ES-I3 (cell line): ENCODE results near the gene RNF5.
"Not testable (repeated sequence)": the region's sequence is repeated elsewhere in the genome, so short reads cannot be mapped to it uniquely, and the experiment has no call there.

ENCODE experiments used
- H3K36me3 ChIP-seq: 2 replicates; pipeline ENCODE4 v1.6.1; 2013; ENCODE audit warnings: mild to moderate bottlenecking, low read length, control low read depth, moderate library complexity; ENCODE audit not compliant: insufficient read depth
- H3K4me1 ChIP-seq: 2 replicates; pipeline ENCODE4 v1.6.1; 2013; ENCODE audit warnings: mild to moderate bottlenecking, control low read depth, low read length; ENCODE audit not compliant: insufficient read depth
- H3K9ac ChIP-seq: 2 replicates; pipeline ENCODE4 v1.6.1; 2013; ENCODE audit warnings: low read depth, mild to moderate bottlenecking, low read length, moderate library complexity
- H3K9me3 ChIP-seq: 2 replicates; pipeline ENCODE4 v1.6.1; 2013; ENCODE audit warnings: mild to moderate bottlenecking, low read length, moderate library complexity; ENCODE audit not compliant: control insufficient read depth, insufficient read depth

RNF5 gene

DNA sequence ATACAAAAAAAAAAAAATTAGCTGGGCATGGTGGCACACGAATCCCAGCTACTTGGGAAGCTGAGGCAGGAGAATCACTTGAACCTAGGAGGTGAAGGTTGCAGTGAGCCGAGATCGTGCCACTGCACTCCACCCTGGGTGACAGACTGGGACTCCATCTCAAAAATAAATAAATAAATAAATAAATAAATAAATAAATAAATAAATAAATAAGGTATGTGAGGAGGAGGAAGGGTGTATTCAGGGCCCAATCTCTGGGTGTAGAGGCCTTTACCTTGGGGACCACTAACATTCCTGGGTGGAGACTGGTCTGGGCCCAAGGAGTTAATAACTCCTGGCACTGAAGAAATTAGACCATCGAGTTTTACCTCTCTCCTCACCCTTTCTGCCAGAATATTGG lies 33.2 kb downstream of the RNF5 start:
- not testable (repeated sequence) for H3K9me3 ChIP-seq, H3K9ac ChIP-seq, H3K36me3 ChIP-seq, H3K4me1 ChIP-seq

DNA sequence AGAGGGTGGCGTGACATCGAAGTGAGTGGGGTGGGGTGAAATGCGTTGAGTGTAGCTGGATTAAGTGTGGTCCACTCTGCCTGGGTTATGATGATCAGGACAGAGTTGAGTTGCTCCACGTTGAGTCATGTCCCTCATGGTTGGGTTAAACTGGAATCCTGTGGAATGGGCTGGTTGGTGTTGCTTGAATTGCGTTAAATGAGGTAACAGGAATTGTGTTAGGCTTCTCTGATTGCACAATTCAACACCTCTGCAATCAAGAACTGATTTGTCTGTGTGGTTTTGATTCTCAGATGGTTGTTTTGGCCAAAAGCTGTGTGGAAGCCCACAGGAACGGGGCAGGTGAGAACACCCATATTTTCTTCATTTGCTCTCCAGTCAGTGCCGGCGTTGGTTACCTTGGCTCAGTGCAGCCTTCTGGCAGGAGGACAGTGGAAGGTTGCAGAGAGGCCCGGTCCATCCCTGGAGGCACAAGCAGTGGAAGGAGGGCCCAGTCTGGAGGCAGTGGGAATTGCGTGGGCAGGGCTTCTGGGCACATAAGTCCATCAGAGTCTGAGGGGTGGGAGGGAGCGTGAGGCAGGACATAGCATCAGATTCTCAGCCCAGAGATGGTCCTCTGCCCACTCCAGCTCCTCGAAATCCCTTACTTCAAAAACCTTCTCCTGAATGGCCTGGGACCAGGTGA lies 34.0 kb downstream of the RNF5 start:
- Histone ChIP-seq H3K9me3 (no peaks in the 10 kb centered on the region), H3K9ac (no peak overlapping the region), H3K4me1 (no peaks in the 10 kb centered on the region), H3K36me3 (no peaks in the 10 kb centered on the region)

- no peaks in the 10 kb centered on the region for H3K4me1 ChIP-seq
- no peak overlapping the region for H3K9ac ChIP-seq
- H3K9me3 ChIP-seq: no peaks in the 10 kb centered on the region
- no peaks in the 10 kb centered on the region for H3K36me3 ChIP-seq
These were observed 35.4 kb downstream of the RNF5 start for GRCh38 chr6:32213649-32214048.

DNA sequence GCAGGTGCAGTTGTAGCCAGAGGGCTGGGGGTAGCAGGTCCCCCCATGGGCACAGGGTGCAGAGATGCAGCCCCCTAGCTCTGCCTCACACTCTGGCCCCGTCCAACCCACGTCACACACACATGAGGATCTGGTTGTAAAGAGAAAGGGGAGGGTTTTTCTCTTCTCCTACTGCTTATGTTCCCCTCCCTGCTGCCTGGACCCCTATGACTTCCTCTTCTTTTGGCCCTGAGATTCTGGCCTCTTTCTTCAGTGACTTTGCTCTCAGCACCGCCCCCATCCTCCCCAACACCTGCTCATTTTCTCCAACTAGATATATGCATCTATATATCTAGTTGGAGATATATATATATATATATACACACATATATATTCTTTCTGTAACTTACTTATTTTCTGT lies 35.9 kb downstream of the RNF5 start:
- Histone ChIP-seq H3K9ac (no peak overlapping the region), H3K9me3 (no peaks in the 10 kb centered on the region), H3K4me1 (no peaks in the 10 kb centered on the region), H3K36me3 (no peaks in the 10 kb centered on the region)

DNA sequence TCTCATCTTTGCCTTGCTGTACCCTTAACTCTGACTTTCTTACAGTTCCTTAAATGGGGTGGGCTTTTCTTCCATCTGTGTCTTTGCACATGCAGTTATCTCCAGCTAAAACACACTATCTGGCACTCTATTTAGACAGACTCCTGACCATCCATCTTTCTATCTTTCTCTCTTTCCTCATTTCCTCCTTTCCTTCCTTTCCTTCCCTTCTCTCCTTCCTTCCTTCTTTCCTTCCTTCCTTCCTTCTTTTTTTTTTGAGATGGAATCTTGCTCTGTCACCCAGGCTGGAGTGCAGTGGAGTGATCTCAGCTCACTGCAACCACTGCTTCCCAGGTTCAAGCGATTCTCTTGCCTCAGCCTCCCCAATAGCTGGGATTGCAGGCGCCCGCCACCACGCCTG lies 37.4 kb downstream of the RNF5 start:
- H3K9me3 ChIP-seq: no peaks in the 10 kb centered on the region
- no peaks in the 10 kb centered on the region for H3K36me3 ChIP-seq
- H3K4me1 ChIP-seq: no peaks in the 10 kb centered on the region
- H3K9ac ChIP-seq: no peak overlapping the region

- no peaks in the 10 kb centered on the region for H3K36me3 ChIP-seq
- no peaks in the 10 kb centered on the region for H3K9me3 ChIP-seq
- H3K4me1 ChIP-seq: no peaks in the 10 kb centered on the region
- no peak overlapping the region for H3K9ac ChIP-seq
These were observed 38.1 kb downstream of the RNF5 start for GRCh38 chr6:32216285-32216684.

- no peaks in the 10 kb centered on the region for H3K9me3 ChIP-seq
- no peaks in the 10 kb centered on the region for H3K4me1 ChIP-seq
These were observed 38.8 kb downstream of the RNF5 start for GRCh38 chr6:32216998-32217397.

GRCh38 chr6:32218167-32218566 lies 40.0 kb downstream of the RNF5 start:
- no peaks in the 10 kb centered on the region for H3K9me3 ChIP-seq
- H3K9ac ChIP-seq: no peak overlapping the region
- no peaks in the 10 kb centered on the region for H3K36me3 ChIP-seq
- peaks cover 4% of the 10 kb centered on the region; the same call in 1 of the 2 replicates for H3K4me1 ChIP-seq

More at GRCh38 chr6:32216998-32217397, 38.8 kb downstream of the RNF5 start:
- Histone ChIP-seq H3K9ac (no peak overlapping the region), H3K36me3 (no peaks in the 10 kb centered on the region)

GRCh38 chr6:32220021-32220420 lies 41.8 kb downstream of the RNF5 start:
- H3K9me3 ChIP-seq: no peaks in the 10 kb centered on the region
- H3K9ac ChIP-seq: no peak overlapping the region
- peaks cover 15% of the 10 kb centered on the region; the same call in 1 of the 2 replicates for H3K4me1 ChIP-seq
- no peaks in the 10 kb centered on the region for H3K36me3 ChIP-seq

- no peaks in the 10 kb centered on the region; the same call in 1 of the 2 replicates for H3K9me3 ChIP-seq
- no peak overlapping the region for H3K9ac ChIP-seq
- H3K36me3 ChIP-seq: no peaks in the 10 kb centered on the region
- peaks cover 15% of the 10 kb centered on the region; the same call in 1 of the 2 replicates for H3K4me1 ChIP-seq
These were observed 44.4 kb downstream of the RNF5 start for GRCh38 chr6:32222333-32223230.

DNA sequence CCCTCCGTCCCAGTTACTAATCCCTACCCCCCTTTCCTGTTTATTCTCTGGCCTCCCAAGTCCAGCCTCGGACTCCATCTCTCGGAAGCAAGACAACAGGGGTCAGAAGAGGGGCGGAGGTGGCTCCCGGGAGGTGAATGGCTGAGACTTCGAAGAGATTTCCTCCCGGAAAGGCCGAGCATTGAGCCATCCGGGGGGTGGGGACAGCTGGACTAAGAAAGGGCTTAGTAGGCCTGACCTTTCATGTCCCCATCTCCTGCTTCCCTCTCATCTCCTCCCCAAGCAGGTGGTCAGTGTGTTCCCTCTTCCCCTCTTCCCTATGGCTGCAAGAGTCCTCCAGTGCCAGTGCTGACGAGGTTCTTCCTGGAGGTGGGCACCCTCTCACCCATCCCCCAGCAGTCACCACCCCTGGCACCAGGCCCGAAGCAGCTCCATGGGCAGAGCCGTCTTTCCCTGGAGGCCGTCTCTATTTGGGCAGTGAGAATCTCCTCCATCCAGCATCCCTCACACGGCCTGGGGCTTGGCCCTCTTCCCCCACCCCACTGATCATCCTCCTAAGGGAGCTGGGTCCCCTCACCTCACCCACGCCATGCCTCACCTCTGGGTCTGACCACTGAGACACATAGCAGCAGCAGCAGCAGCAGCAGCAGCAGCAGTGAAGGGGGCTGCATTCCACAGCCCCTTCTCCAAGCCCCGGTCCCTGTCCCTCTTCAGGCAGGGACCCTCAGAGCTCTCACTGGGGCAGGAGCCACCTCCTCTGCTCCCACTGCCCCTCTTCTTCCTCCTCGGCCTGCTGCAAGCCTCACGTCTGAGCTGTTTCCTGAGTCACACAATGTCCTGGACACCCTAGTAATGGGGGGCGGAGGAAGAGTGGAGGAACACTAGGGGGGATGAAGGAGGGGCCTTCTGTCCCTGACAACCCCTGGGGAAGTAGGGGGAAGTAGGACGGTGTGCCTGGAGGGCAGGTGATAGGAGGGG lies 45.3 kb downstream of the RNF5 start, which contains the start of gene NOTCH4:
Gene NOTCH4 (minus strand): TSS at position 810 of the 978 bp plus-strand sequence. CDS start 139 bp downstream, at position 671.
- no peaks in the 10 kb centered on the region; the same call in 1 of the 2 replicates for H3K9me3 ChIP-seq
- peaks cover 15% of the 10 kb centered on the region; the same call in 1 of the 2 replicates for H3K4me1 ChIP-seq
- no peak within 1 kb of the TSS for H3K9ac ChIP-seq
- no peaks in the 10 kb centered on the region for H3K36me3 ChIP-seq

DNA sequence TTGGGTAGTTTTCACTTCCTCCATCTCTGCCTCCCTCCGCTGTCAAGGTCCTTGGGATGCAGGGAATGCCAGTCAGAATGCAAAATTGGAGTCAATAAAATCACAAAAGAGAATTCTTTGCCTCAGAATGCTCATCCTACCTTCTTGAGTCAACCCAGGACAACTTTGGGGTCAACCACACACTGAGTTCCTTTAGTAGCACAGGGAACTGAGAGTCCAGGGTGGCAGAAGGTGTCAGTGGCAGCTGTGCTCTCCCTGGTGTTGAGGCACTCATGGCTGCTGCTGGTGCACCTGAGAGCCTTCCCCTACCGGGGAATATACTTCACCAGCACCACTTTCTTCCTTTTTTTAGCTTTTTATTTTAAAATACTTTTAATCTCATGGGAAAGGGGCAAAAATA lies 46.5 kb downstream of the RNF5 start:
- Histone ChIP-seq H3K9ac (no peak overlapping the region), H3K9me3 (no peaks in the 10 kb centered on the region; the same call in 1 of the 2 replicates), H3K4me1 (peaks cover 15% of the 10 kb centered on the region; the same call in 1 of the 2 replicates), H3K36me3 (no peaks in the 10 kb centered on the region)

DNA sequence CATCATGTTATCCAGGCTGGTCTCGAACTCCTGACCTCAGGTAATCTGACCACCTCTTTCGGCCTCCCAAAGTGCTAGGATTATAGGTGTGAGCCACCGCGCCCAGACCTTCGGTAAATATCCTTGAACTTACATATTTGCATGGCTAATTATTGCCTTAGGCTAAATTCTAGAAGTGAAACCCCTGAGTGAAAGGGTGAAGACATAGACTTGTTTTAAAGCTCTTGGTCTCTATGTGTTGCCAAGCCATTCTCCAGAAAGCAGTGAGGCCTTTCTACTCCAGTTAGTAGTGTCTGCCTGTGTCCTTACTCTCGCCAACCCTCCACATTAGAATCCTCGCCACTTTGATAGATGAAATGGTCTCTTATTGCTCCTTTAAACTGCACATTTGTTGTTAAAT lies 48.2 kb downstream of the RNF5 start:
- no peaks in the 10 kb centered on the region for H3K36me3 ChIP-seq
- no peaks in the 10 kb centered on the region; the same call in 1 of the 2 replicates for H3K9me3 ChIP-seq
- H3K9ac ChIP-seq: no peak overlapping the region
- H3K4me1 ChIP-seq: peaks cover 15% of the 10 kb centered on the region; the same call in 1 of the 2 replicates
